ENCODE data around the gene ABCA10. TPM values are rescaled to one million over a fixed set of nuclear protein-coding genes. Genes with fewer than 3 reads are reported as not detected.

The ABCA10 gene
- total and polyA plus RNA-seq, 2 of the 13 experiments (the other 11 are each of a cell fraction or from before 2014, with no cell fraction given): 0.02 to 0.08 TPM

- TF ChIP-seq ZNF672 (CRISPR knock-in tag; IDR thresholded peaks at IDR 0.05) (no peak), ZNF503 (CRISPR knock-in tag; IDR thresholded peaks at IDR 0.05) (peak; percentile 46; the same call in 1 of the 2 replicates), SOX13 (IDR thresholded peaks at IDR 0.05) (no peak; the same call in 1 of the 2 replicates), SOX13 (CRISPR knock-in tag; conservative IDR thresholded peaks at IDR 0.05 in 1 of 2, IDR thresholded peaks at IDR 0.05 in 1 of 2) (peak in 1 of 2 experiments; percentile 86; a peak in 2 of 4 replicates), ZNF281 (CRISPR knock-in tag; IDR thresholded peaks at IDR 0.05; ENCODE audit: borderline replicate concordance) (no peak), FOXA1 (IDR thresholded peaks at IDR 0.05) (no peak), FOXA1 (CRISPR knock-in tag; IDR thresholded peaks at IDR 0.05) (peak; percentile 57), FOXA3 (CRISPR knock-in tag; IDR thresholded peaks at IDR 0.05) (peak; percentile 81)
These were observed 4.8 kb downstream of the ABCA10 start (continued) for GRCh38 chr17:69223809-69224208.

- no peaks in the 10 kb centered on the region for H3K79me2 ChIP-seq (ENCODE audit: insufficient read depth, low read length)
- BruUV-seq (replicated peaks): no TSS peak
- H3K36me3 ChIP-seq (replicated peaks in 1 of 2; ENCODE audit: control insufficient read depth in 1 of 2, insufficient read depth in 2 of 2, low read length in 2 of 2): no peaks in the 10 kb centered on the region
- no peak overlapping the region for H3K9ac ChIP-seq (ENCODE audit: insufficient read depth, low read depth, low read length)
- peaks cover 37% of the 10 kb centered on the region for H3K4me1 ChIP-seq (ENCODE audit: insufficient read depth, low read length)
- H3K4me2 ChIP-seq (ENCODE audit: low read depth, low read length): no peak overlapping the region
- ChIA-PET CTCF (ENCODE audit: low intra/inter-chr PET ratio, low total read pairs) (no interaction called here), POLR2A (no interaction called here)
- no peak overlapping the region for H2AFZ ChIP-seq (ENCODE audit: low read length)
- no peaks in the 10 kb centered on the region for H3K27me3 ChIP-seq (ENCODE audit: control insufficient read depth in 1 of 2, insufficient read depth in 2 of 2, low read length in 2 of 2)
- no peaks in the 10 kb centered on the region for H3K9me3 ChIP-seq (ENCODE audit: low read length)
- no peak for TF ChIP-seq ZMAT3 (CRISPR knock-in tag; conservative IDR thresholded peaks at IDR 0.05)
- no peak for TF ChIP-seq ZSCAN31 (CRISPR knock-in tag; IDR thresholded peaks at IDR 0.05; ENCODE audit: low read depth)
- no peak for TF ChIP-seq MED13 (CRISPR knock-in tag; IDR thresholded peaks at IDR 0.05)
- TF ChIP-seq GTF2F1 (IDR thresholded peaks at IDR 0.05; ENCODE audit: low read length): no peak
- peak; percentile 84 for TF ChIP-seq HNRNPK (IDR thresholded peaks at IDR 0.05; ENCODE audit: low read depth, low read length, poor library complexity, severe bottlenecking)
- no peak for TF ChIP-seq PRDM10 (CRISPR knock-in tag; IDR thresholded peaks at IDR 0.05; ENCODE audit: low read depth)
- no peak for TF ChIP-seq ARNTL (CRISPR knock-in tag; IDR thresholded peaks at IDR 0.05)
- no peak for TF ChIP-seq KDM3A (CRISPR knock-in tag; IDR thresholded peaks at IDR 0.05; ENCODE audit: low read depth)
- ATAC-seq (no peak), DNase-seq (ENCODE audit: low spot score) (peak; percentile 14), FAIRE-seq (no peak)
- no peak overlapping the region for H3K4me3 ChIP-seq (replicated peaks in 1 of 3; ENCODE audit: insufficient read depth in 1 of 3, low read depth in 2 of 3, low read length in 3 of 3)
- no peaks in the 10 kb centered on the region for H4K20me1 ChIP-seq (ENCODE audit: insufficient read depth, low read length)
- in situ Hi-C loops (cut with HindIII; ENCODE audit: extremely low pct_ligation_motif_present, low pct_unique_long_range_greater_than_20kb) (no loop called here), intact Hi-C loops (cut with micrococcal nuclease; ENCODE audit: unreplicated experiment) (loop anchor here (10.0 kb wide), 1 partner anchor 1292 kb away; no protein-coding TSS in a partner anchor)
- no peak overlapping the region for H3K27ac ChIP-seq (ENCODE audit: extremely low read length, insufficient read depth, low read length)
These were observed 5.8 kb downstream of the ABCA10 start for GRCh38 chr17:69222707-69223258.
